Measurements from ENCODE around the gene BMP2.

BMP2 gene

DNA sequence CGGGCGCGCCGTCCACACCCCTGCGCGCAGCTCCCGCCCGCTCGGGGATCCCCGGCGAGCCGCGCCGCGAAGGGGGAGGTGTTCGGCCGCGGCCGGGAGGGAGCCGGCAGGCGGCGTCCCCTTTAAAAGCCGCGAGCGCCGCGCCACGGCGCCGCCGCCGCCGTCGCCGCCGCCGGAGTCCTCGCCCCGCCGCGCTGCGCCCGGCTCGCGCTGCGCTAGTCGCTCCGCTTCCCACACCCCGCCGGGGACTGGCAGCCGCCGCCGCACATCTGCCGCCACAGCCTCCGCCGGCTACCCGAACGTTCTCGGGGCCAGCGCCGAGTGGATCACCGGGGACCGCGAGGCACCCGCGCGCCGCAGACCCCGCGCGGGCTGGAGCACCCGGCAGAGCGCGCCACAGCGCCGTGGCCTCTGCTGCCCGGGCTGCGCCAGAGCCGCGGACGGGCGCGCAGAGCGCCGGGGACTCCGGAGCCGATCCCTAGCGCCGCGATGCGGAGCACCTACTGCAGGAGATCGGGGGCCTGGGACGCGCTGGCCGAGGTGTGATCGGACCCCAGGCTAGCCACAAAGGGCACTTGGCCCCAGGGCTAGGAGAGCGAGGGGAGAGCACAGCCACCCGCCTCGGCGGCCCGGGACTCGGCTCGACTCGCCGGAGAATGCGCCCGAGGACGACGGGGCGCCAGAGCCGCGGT lies at the start of gene BMP2:
TSS of gene BMP2 (plus strand) at position 151 of the 692 bp plus-strand sequence. CDS start 2,441 bp downstream, outside the sequence.
- no peak for DNase-seq

DNA sequence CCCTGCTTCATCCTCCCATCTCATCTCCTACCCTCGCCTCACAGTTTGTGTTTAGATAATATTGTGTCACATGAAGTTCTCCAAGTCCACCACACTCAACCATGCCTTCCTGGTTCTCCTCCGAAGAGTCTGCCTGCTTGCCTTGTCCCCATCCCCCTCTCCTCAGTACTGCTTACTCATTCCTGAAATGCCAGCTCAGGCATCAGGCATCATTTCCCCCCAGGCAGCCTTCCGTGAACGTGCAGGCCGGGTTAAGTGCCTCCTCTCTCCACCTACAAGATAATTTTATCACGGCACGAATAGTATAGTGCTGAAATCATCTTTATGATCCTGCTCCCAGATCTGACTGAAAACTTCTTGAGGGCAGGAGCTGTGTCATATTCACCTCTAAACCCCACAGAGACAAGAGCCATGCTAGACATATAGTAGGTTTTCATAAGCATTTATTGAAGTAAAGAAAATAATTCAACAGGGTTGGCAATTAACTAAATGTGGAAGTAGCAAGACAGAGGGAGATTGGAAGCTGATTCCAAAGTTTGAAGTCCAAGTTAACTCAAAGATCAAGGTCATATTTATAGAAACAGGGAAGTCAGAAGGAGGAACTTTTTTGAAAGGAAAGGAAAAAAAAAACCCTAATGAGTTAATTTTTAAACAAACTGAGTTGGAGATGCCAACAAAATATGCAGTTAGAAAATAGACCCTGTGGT lies 48.7 kb upstream of the BMP2 start:
- no peak for DNase-seq

DNA sequence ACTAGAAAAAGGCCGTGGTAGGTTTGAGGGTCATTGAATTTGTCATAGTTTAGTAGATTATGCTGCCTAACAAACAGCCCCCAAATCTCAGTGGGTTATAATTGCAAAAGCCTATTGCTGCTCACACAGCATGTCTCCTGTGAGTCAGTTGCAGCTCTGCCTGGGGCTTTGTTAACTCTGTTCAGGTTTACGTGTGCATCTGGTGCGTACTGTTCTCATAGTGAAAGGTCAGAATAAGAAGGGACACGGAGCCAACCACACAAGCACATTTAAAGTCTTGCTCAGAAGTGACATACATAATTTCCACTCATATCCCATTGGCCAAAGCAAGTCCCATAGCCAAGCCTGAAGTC lies 48.1 kb upstream of the BMP2 start:
- no peak for DNase-seq

DNA sequence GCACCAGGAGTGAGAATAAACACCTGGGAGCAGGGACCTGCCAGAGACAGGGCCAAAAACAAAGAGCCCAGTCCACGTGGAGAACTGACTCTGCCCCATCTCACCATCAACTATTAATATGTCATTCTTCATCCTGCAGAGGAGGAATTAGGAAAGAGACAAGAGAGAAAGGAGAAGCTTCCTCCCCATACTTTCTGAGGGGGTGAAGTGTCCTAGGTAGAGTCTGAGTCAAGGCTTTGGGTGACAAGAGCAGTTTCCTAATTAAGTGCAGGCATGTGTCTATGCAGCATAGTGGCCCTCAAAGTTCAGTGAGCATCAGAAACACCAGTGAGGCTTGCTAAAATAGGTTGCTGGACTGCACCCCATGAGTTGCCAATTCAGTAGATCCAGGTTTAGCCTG lies 40.7 kb upstream of the BMP2 start:
- no peak for DNase-seq

DNA sequence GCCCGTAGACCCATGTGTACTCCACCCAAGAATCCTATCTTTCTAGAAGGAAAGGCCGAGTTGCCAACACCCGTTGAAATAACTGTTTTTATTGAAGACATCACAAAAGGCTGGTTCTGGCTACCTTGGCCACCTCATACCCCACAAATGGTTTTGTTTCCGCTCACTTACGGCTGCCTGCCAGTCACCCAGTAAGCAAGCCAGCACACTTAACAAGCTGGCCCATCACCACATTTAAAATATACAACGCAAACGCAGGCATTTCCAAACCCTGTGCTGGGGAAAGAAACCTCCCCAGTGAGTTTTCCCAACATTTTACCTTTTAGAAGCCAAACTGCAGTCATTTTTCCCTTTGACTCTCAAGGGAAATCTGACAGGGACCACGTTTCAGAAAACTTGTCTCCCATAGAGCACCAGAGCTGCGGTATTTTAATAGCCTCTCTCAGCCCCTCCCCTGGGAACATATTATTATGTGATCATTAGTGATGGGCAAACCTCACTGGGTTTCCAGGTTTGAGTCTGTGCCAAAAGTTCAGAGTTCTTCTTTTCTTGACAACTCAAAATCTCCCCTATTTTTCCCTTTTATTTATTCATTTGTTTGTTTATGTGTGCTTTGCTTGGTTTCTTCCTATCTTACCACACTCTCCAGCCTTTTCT lies 36.7 kb upstream of the BMP2 start:
- DNase-seq, result no peak

DNA sequence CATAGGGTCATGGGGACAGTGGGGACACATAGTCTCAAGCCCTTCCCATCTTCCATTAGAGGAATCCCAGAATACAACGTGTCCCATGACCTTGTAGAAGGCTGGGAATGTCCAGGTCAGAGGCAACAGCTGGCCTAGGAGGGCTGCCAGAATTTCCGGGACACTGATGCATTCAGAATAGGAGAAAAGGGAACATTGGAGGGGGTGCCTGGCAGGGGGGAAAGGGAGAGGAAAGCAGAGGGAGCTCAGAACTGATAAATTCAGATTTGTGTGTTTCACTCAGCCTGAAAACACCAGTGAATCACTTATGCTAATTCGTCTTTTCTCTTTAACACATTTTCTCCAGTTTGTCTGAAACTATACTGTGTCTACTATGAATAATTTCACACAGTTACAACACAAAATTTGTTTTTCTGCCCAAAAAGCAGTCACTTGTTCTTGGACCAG lies 35.5 kb upstream of the BMP2 start:
- DNase-seq, result no peak

DNA sequence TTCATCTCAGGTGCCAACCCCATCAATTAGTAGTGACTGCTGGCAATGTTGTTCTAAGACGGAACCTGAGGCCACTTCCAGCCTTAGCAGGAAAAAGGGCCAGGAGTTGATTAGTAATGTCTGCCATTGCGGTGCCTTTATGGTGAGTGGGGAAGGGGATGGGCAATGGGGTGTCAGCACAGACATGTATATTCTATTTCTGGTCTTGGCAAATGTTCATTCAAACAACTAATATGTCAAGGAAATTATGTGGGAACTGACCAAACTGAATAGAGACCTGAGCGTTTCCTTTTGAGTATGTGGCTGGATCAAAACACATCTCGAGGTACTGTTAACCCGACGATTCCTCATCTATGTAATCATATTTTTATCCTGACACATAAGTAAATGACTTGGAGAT lies 34.6 kb upstream of the BMP2 start:
- DNase-seq, result no peak

DNA sequence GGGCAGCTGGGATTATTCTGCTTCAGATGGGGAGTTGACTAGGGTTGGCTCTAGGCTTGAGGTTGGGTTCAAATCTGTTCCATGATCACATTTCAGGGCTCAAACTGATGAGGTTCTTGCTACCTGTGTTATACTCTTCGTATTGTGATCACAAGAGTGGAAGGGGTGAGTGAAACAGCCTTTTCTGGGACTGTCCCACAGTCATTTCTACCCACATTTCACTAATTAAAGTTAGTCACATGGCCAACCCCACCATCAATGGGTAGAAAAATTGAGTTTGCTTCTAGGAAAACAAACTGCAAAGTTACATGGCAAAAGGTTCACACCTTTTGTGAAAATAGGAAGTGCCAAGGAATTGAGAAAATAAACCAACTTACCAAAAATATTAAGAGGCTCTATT lies 33.5 kb upstream of the BMP2 start:
- DNase-seq, result no peak

DNA sequence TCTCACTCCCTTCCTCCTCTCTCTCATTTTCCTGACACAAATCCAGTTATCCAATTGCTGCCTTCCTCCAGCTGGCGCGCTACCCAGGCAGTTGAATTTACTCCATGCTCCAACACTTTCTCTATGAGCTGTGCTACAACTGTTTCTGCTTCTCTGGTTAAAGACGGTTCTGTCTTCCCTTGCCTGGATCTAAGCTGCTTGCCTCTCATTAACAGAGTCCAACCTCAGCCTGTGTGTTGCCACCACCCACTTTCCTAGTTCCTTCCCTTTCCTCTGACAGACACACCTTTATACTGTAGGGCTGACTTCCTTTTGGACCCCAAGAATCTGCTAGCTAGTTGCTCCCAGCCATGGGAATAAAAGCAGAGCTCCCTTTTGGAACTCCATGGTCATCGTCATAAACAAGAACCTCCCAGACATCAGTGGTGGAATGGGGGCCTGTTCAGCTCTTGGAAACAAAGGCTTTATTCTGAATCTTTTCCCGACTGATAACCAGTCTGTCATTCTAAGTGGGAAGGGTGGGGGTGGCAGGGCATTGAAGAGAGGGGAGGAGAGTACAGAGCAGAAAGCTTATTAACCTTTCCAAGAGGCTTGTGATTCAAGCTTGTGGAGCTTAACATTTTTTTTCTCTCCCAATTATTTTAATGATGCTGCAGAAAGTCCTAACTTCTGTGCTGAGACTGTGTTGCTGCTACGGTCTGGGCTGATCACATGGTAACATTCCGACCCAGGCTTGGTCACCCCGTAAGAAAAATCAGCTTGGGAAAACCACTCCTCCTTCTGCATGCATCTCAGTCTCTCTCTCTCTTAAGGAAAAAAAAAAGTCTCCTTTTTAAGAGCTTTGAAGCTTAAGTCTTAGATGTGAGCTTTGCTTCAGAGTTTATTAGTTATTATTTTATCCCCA lies 31.3 kb upstream of the BMP2 start:
- no peak for DNase-seq

DNA sequence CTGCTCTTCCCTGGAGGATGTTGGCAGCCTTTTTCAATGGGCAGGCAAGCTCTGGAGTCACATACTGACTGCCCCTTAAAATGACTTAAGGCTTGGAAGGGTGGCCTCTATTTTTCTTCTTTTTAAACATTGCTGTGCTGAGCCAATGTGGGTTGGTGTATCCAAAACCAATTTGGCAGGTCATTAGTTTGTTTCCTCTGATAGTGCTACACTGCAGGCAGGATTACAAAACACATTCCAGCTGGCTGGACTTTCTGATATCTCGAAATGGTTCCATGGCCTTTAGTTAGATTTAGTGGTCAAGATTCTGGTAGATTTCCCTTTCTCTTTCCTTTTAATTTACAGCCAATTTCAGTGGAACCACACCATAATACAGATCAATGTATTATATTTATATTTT lies 28.1 kb upstream of the BMP2 start:
- DNase-seq, result no peak

DNA sequence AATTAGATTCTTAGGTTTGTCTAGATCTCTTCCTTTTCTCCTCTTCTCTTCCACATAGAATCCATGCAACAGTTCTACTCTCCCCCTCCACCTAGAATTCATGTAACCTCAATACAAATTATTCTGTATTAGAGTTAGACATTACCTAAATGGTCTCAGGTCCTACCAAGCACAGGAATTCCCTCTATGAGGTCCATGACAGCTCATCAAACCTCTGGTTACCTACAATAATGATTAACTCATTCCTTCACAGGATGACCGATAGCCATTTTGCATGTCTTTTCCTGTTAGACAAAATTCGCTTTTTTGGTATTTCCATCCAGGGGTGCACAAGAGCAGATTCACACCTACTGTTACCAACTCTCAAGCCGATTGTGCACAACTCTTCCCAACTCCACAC lies 27.4 kb upstream of the BMP2 start:
- no peak for DNase-seq

DNA sequence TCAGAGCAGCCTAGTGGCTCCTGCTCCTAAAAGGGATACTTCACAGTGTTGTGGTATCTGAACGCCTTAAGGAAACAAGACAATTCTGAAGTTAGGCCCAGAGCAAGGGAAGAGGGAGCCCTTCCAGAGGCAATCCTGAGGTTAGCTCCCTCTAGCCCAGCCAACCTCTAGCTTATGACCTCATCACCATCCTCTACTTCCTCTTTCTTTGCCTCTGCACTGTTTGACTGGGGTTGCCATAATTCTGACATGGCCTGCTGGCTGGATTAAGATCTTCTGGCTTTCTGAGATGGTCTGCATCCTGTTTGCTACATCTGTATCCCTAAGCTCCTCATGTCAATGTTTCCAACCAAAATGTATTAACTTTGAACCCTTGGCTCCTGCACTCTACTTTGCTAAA lies 23.3 kb upstream of the BMP2 start:
- DNase-seq, result no peak

DNA sequence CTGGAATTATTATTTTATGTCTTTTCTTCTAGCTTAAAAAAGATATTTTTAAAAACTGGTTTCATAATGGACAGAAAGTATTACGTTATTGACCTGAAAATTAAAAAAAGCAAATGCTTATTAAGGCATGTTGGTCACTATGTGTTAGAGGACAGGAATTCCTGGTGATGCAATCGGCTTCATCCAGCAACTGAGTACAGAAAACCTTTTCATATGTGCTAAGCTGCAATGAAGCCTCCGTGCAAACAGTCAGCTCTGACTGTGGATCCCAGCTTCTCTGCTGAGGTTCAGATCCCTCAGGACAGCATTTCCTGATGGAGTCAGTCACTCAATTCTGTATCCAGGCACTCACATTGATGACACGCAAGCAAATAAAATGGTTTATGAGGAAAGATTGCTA lies 22.7 kb upstream of the BMP2 start:
- no peak for DNase-seq

DNA sequence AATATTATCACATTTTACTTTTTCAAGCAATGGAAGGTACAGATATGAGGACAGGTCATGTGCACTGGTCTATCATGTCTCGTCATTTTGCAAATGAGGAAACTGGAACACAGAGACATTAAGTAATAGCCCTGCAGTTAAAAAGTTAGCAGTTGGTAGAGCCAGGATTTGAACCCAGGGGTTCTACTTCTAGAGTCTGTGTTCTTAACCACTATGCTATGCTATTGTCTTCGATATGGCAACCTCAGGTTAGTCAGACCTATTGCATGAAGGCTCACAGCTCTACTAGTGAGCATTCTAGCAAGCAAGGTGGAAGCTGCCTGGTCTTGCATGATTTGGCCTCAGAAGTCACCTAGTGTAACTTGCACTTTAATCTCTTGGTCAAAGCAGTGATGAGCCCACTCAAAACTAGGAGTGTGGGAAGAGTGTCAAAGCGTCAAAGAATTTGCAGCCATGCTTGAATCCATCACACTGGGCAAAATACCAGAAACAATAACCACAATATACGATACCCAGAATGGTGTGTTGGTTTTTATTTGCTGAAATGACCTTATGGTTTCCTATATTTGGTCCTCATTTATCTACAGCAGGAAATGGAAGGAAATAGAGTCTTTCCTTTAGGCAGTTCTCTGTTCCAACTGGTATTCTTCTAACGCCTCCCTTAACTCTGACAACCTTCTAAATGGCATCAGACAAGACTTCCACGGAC lies 20.4 kb upstream of the BMP2 start:
- DNase-seq, result no peak

DNA sequence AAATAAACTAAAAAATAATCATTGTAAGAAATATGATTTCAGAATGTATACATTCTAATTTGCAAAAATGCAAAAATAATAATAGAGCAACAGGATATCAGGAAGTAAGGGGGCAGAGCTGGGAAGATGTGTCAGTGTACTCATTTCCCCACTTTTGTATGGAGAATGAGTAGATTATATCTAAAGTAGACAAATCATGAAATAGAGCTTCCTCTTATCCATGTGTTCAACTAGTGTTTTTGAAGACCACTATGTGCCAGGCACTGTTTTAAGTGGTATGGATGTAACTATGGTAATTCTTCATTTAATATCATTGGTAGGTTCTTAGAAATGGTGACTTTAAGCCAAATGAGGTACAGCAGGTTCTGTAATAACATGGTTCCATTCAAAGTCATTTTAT lies 17.0 kb upstream of the BMP2 start:
- DNase-seq, result no peak

DNA sequence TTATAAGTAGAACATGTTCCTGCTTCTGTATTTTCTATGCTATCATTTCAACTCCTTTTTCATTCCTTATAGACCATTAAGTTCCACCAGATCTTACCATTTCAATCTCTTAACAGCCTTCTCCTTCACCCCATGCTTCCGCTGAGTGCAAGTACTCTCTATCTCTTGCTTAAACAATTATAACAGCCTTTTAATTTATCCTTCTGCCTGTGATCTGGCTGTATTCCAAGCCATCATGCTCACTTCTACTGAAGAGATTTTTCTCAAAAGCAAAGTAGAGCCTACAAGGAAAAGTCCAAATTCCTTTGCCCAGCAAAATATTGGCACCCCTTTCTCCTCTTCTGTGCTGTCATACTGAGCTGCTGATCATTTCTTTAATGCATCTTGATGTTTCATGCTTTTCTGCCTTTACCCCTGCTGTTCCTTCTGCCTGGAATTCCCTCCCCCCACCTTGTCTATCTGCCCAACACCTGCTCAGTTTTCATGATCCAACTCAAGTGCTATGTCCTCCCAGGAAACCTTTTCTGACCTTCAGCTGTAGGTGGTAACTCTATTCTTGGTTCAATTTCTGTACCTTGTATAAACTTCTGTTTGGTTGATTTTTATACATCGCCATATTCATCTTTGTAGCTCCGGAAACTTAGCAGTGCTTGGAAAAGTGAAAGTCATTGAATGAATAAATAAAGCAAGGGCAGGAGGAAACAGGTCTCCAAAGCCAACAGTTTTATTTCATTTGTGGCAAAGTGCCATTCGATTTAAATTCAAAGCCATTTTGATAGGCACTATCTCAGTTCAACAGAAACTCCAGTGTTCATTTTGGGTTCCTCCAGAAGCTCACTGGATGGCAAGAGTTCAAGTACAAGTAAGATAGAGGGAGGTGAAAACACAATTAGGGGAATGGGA lies 10.5 kb upstream of the BMP2 start:
- no peak for DNase-seq

DNA sequence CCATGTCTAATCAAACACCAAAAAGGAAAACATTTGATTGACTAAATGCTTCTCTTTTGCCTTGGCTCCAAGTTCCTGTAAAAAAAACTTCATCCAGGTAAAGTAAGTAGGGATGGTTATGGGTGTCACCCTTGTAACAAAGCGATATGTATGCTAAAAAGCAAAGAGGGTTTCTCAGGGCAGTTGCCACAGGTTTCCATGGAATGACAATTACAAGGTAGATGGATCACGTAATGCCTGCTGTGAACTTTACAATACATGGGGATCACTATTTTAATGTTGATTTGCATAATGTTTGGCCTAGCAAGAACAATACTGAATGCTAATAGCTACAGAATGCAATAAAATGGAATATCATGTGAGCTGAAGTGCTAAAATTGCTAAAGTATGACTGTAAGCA lies 2.9 kb upstream of the BMP2 start:
- no peak for DNase-seq

DNA sequence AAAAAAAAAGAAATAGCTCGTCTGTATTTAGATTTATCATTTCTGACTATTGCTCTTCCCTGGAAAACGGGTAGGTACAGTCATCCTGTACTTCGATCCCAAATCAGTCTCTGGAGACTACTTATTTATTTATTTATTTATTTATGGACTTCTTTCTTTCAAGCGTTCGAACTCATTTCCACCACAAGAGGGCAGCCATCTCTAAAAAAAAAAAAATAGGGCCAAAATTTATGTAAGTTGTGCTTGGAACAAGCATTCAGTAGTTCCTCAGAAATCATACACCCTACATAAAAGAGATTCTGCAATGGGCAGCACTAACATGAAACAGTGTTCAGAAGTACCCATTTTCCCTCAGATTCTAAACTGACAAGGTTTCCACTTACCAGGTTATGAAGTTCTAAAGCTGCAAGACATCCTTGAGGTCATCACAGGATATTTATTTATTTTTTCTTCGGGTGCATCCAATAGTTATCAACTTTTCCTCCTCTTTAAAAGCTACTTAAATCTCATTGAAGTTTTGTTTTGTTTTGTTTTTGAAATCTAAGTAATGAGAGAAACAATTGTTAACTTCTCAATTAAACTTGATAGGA lies 1.9 kb upstream of the BMP2 start:
- DNase-seq, result no peak

DNA sequence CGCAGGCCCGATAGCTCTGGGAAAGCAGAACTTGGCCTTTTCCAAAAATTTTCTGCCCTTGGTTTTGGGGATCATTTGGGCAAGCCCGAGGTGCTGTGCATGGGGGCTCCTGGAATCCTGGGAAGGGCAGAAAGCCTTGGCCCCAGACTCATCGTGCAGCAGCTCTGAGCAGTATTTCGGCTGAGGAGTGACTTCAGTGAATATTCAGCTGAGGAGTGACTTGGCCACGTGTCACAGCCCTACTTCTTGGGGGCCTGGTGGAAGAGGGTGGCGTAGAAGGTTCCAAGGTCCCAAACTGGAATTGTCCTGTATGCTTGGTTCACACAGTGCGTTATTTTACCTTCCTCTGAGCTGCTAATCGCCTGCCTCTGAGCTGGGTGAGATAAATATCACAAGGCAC lies 1.1 kb upstream of the BMP2 start:
- no peak for DNase-seq

DNA sequence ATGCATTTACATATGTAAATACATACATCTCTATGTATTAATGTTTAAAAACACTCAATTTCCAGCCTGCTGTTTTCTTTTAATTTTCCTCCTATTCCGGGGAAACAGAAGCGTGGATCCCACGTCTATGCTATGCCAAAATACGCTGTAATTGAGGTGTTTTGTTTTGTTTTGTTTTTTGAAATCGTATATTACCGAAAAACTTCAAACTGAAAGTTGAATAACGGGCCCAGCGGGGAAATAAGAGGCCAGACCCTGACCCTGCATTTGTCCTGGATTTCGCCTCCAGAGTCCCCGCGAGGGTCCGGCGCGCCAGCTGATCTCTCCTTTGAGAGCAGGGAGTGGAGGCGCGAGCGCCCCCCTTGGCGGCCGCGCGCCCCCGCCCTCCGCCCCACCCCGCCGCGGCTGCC lies 355 bp upstream of the BMP2 start:
- DNase-seq, result no peak

Data from stimulated activated CD8-positive, alpha-beta memory T cell treated with anti-CD3 and anti-CD28 coated beads, Interleukin-4, amount 100 ng/mL, for 48 hours (primary cell).